GM23248 (cell line): Measurements from ENCODE around the gene ENOX2. TPM values are rescaled to one million over a fixed set of nuclear protein-coding genes. Genes with fewer than 3 reads are reported as not detected.

Experiments
- DNase-seq: peaks from one replicate; pipeline ENCODE4 v3.0.0-alpha.2; 2015
- H2AFZ ChIP-seq: fragments of 200-600 bp; sonication (generic); 2 replicates; pipeline ENCODE4 v1.6.1; 2016; ENCODE audit warnings: antibody characterized with exemption
- H3F3A ChIP-seq: fragments of 200-600 bp; sonication (generic); 2 replicates; pipeline ENCODE4 v1.6.1; 2016; ENCODE audit warnings: mild to moderate bottlenecking, antibody characterized with exemption, mixed run types; ENCODE audit not compliant: insufficient read depth
- H3K27ac ChIP-seq: fragments of 200-600 bp; sonication (generic); 2 replicates; pipeline ENCODE4 v1.5.1; 2016; ENCODE audit warnings: mild to moderate bottlenecking
- H3K27me3 ChIP-seq: fragments of 200-600 bp; sonication (generic); replicated peaks from 2 replicates; pipeline ENCODE4 v1.6.1; 2016; ENCODE audit warnings: mild to moderate bottlenecking; ENCODE audit not compliant: insufficient read depth
- H3K36me3 ChIP-seq: fragments of 200-600 bp; sonication (generic); 2 replicates; pipeline ENCODE4 v1.6.1; 2016; ENCODE audit warnings: low read depth, mild to moderate bottlenecking
- H3K4me1 ChIP-seq: fragments of 200-600 bp; sonication (generic); 2 replicates; pipeline ENCODE4 v1.6.1; 2016; ENCODE audit warnings: mild to moderate bottlenecking; ENCODE audit not compliant: insufficient read depth
- H3K4me2 ChIP-seq: fragments of 200-600 bp; sonication (generic); one replicate; pipeline ENCODE4 v1.6.1; 2016; ENCODE audit warnings: mild to moderate bottlenecking; ENCODE audit not compliant: unreplicated experiment
- H3K4me3 ChIP-seq: fragments of 200-600 bp; sonication (generic); 2 replicates; pipeline ENCODE4 v1.5.1; 2016; ENCODE audit warnings: mild to moderate bottlenecking
- H3K79me2 ChIP-seq: fragments of 200-600 bp; sonication (generic); 2 replicates; pipeline ENCODE4 v1.6.1; 2016; ENCODE audit warnings: mild to moderate bottlenecking; ENCODE audit not compliant: insufficient read depth
- H3K9ac ChIP-seq: fragments of 200-600 bp; sonication (generic); 2 replicates; pipeline ENCODE4 v1.6.1; 2016; ENCODE audit warnings: mild to moderate bottlenecking
- H3K9me2 ChIP-seq: fragments of 200-600 bp; sonication (generic); 2 replicates; pipeline ENCODE4 v1.6.1; 2016; ENCODE audit warnings: mixed run types, mild to moderate bottlenecking, moderate library complexity; ENCODE audit not compliant: insufficient read depth
- H3K9me3 ChIP-seq: fragments of 200-600 bp; sonication (generic); one replicate; pipeline ENCODE4 v1.6.1; 2017; ENCODE audit warnings: low read depth
- H4K20me1 ChIP-seq: fragments of 200-600 bp; sonication (generic); 2 replicates; pipeline ENCODE4 v1.6.0; 2016; ENCODE audit not compliant: insufficient read depth
- EZH2 ChIP-seq: fragments of 200-600 bp; sonication (generic); IDR thresholded peaks from 2 replicates; pipeline ENCODE4 v1.6.1; 2018; ENCODE audit warnings: antibody characterized with exemption, mild to moderate bottlenecking; ENCODE audit not compliant: insufficient read depth, poor library complexity, severe bottlenecking
- EZH2phosphoT487 ChIP-seq: fragments of 200-600 bp; sonication (generic); IDR thresholded peaks from 2 replicates; pipeline ENCODE4 v1.6.1; 2018; ENCODE audit warnings: antibody characterized with exemption, moderate library complexity, mild to moderate bottlenecking, low read depth; ENCODE audit not compliant: insufficient read depth
- WGBS, 2 experiments: methylation state at CpG; one replicate each; pipeline ENCODE4 v1.1.6; 2015 to 2017; ENCODE audit warnings: low lambda C conversion rate in 2 of 2, low coverage in 1 of 2; ENCODE audit errors: missing lambda C conversion rate in 2 of 2; 5-methylcytosine and 5-hydroxymethylcytosine counted together
- in situ Hi-C: fragments of 300-500 bp; cut with MboI; formaldehyde crosslinking; loops from 2 replicates; pipeline ENCODE4 v1.15.0; 2020
- polyA plus RNA-seq: library from polyadenylated mRNA; unstranded; fragments of >200 nt; fragmentation: Nextera tagmentation; extraction: Ambion mirVana; gene quantifications from 2 replicates; pipeline ENCODE4 v1.2.1, GENCODE V29; 2016
- total RNA-seq: library from RNA; depleted of rRNA; stranded (reverse); fragments of >200 nt; shearing (Covaris generic); gene quantifications from 2 replicates; pipeline ENCODE4 v1.2.3, GENCODE V29; 2014

Gene ENOX2
- total and polyA plus RNA-seq, 2 experiments from 2014 or later, result 13.6 to 14.5 TPM

GRCh38 chrX:130604882-130605281, 298.1 kb downstream of the ENOX2 start:
- Histone ChIP-seq H3F3A (no peaks in the 10 kb centered on the region), H3K4me2 (no peak overlapping the region), H3K79me2 (no peaks in the 10 kb centered on the region), H2AFZ (no peak overlapping the region), H3K9me2 (no peaks in the 10 kb centered on the region), H3K4me1 (no peaks in the 10 kb centered on the region), H3K36me3 (no peaks in the 10 kb centered on the region), H3K4me3 (no peak overlapping the region), H4K20me1 (no peaks in the 10 kb centered on the region), H3K27ac (no peak overlapping the region), H3K9me3 (no peaks in the 10 kb centered on the region), H3K27me3 (no peaks in the 10 kb centered on the region), H3K9ac (no peak overlapping the region)
- no peak for DNase-seq
- no peak for TF ChIP-seq EZH2phosphoT487
- TF ChIP-seq EZH2, result no peak
- WGBS, 2 experiments, result 70 to 100% methylated on average over 1 to 3 of the region's 3 CpGs
- in situ Hi-C loops, result no loop called here

DNA sequence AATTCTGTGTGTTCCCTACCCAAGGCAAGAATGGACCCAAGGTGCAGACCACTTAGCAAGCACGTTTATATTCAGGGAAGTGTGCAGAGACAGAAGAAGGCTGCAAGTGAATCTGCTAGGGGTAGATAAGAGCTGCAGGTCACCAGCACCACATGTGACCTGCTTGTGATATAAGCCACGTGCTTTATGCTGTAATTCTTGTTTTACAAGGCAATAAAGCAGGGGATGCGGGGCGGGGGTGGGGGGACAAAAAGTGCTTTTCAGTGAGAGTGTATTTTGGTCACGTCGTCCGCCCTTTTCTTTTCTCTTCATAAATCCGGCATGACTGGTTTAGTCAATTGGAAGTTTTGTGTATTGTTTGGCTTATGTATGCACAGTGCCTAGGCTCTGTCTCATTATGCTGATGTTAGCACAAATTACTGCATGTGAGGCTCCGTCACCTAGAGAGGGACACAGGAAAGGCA, 308.5 kb downstream of the ENOX2 start:
- no peak for DNase-seq
- no peak overlapping the region for H3K4me3 ChIP-seq
- no peak overlapping the region for H2AFZ ChIP-seq
- 49% methylated on average over 8 to 9 of the region's 9 CpGs for WGBS, 2 experiments
- no peak for TF ChIP-seq EZH2phosphoT487
- TF ChIP-seq EZH2, result no peak
- no peaks in the 10 kb centered on the region for H3K9me2 ChIP-seq
- no peaks in the 10 kb centered on the region for H3K9me3 ChIP-seq
- no peaks in the 10 kb centered on the region for H4K20me1 ChIP-seq
- in situ Hi-C loops, result no loop called here
- H3K9ac ChIP-seq, result no peak overlapping the region
- no peaks in the 10 kb centered on the region for H3K36me3 ChIP-seq
- H3K27me3 ChIP-seq, result no peaks in the 10 kb centered on the region
- no peak overlapping the region for H3K4me2 ChIP-seq
- H3F3A ChIP-seq, result no peaks in the 10 kb centered on the region
- H3K27ac ChIP-seq, result no peak overlapping the region
- H3K4me1 ChIP-seq, result no peaks in the 10 kb centered on the region
- H3K79me2 ChIP-seq, result no peaks in the 10 kb centered on the region

- TF ChIP-seq EZH2 (no peak), EZH2phosphoT487 (no peak)
Measured at GRCh38 chrX:130593911-130594310, 309.1 kb downstream of the ENOX2 start.

DNA sequence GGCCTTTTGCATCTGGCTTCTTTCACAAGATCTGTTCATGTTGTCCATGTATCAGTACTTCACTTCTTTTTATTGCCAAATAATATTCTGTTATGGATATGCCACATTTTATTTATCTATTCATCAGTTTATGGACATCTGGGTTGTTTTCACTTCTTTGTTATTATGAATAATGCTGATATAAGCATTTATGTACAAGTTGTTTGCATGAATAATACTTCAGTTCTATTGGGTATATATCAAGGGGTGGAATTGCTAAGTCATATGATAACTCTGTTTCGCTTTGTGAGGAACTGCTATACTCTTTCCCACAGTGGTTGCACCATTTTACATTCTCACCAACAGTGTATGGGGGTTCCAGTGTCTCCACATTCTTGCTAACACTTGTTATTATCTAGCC, 310.8 kb downstream of the ENOX2 start:
- in situ Hi-C loops, result no loop called here
- TF ChIP-seq EZH2, result no peak
- TF ChIP-seq EZH2phosphoT487, result no peak
- Histone ChIP-seq H3F3A (no peaks in the 10 kb centered on the region), H4K20me1 (no peaks in the 10 kb centered on the region), H3K9ac (no peak overlapping the region), H3K4me1 (no peaks in the 10 kb centered on the region), H3K9me2 (no peaks in the 10 kb centered on the region), H3K9me3 (no peaks in the 10 kb centered on the region), H3K27ac (no peak overlapping the region), H2AFZ (no peak overlapping the region), H3K4me2 (no peak overlapping the region), H3K79me2 (no peaks in the 10 kb centered on the region), H3K27me3 (no peaks in the 10 kb centered on the region), H3K4me3 (no peak overlapping the region), H3K36me3 (no peaks in the 10 kb centered on the region)
- no peak for DNase-seq
- 90 to 100% methylated on average over 1 of the region's 1 CpG for WGBS, 2 experiments

More at GRCh38 chrX:130593911-130594310, 309.1 kb downstream of the ENOX2 start:
- H3K36me3 ChIP-seq, result no peaks in the 10 kb centered on the region
- in situ Hi-C loops, result no loop called here
- DNase-seq, result no peak
- H3K9me2 ChIP-seq, result no peaks in the 10 kb centered on the region
- H3K27me3 ChIP-seq, result no peaks in the 10 kb centered on the region
- no peak overlapping the region for H3K9ac ChIP-seq
- H4K20me1 ChIP-seq, result no peaks in the 10 kb centered on the region
- no peaks in the 10 kb centered on the region for H3K79me2 ChIP-seq
- no peaks in the 10 kb centered on the region for H3F3A ChIP-seq
- 80 to 91% methylated on average over 7 to 9 of the region's 9 CpGs for WGBS, 2 experiments
- no peak overlapping the region for H3K4me3 ChIP-seq
- H3K27ac ChIP-seq, result no peak overlapping the region
- no peak overlapping the region for H2AFZ ChIP-seq
- no peak overlapping the region for H3K4me2 ChIP-seq
- H3K4me1 ChIP-seq, result no peaks in the 10 kb centered on the region
- H3K9me3 ChIP-seq, result no peaks in the 10 kb centered on the region

- H3K27me3 ChIP-seq, result no peaks in the 10 kb centered on the region
- in situ Hi-C loops, result no loop called here
- no peak overlapping the region for H3K4me3 ChIP-seq
- H3K9ac ChIP-seq, result no peak overlapping the region
- no peak for DNase-seq
- H3K27ac ChIP-seq, result no peak overlapping the region
- no peaks in the 10 kb centered on the region for H3F3A ChIP-seq
- H3K9me2 ChIP-seq, result no peaks in the 10 kb centered on the region
- H3K4me1 ChIP-seq, result no peaks in the 10 kb centered on the region
- no peaks in the 10 kb centered on the region for H4K20me1 ChIP-seq
- no peak overlapping the region for H3K4me2 ChIP-seq
- H3K9me3 ChIP-seq, result no peaks in the 10 kb centered on the region
- no peaks in the 10 kb centered on the region for H3K36me3 ChIP-seq
- H2AFZ ChIP-seq, result no peak overlapping the region
- H3K79me2 ChIP-seq, result no peaks in the 10 kb centered on the region
- TF ChIP-seq EZH2, result no peak
- TF ChIP-seq EZH2phosphoT487, result no peak
Measured at GRCh38 chrX:130578906-130579305, 324.1 kb downstream of the ENOX2 start.
